ENCODE measurements around the gene GRIK4. TPM values are rescaled to one million over a fixed set of nuclear protein-coding genes. Genes with fewer than 3 reads are reported as not detected.

The GRIK4 gene
- total RNA-seq, 1 donor from 2014 or later = 0.11 TPM

- no peak for DNase-seq
- intact Hi-C loops (cut with DNase I) = no loop called here
- no peak for ATAC-seq (ENCODE audit: poor library complexity)
Observed at GRCh38 chr11:120914021-120914420, 402.5 kb downstream of the GRIK4 start.

GRCh38 chr11:120914601-120915000, 403.1 kb downstream of the GRIK4 start:
- no peak for DNase-seq
- intact Hi-C loops (cut with DNase I) = no loop called here

GRCh38 chr11:120917559-120918239, 406.2 kb downstream of the GRIK4 start:
- ATAC-seq (ENCODE audit: poor library complexity) (no peak), DNase-seq (no peak)
- intact Hi-C loops (cut with DNase I) = no loop called here

More at GRCh38 chr11:120914601-120915000, 403.1 kb downstream of the GRIK4 start:
- ATAC-seq (ENCODE audit: poor library complexity) = no peak

GRCh38 chr11:120918257-120918656, 406.7 kb downstream of the GRIK4 start:
- intact Hi-C loops (cut with DNase I) = no loop called here
- DNase-seq (no peak), ATAC-seq (ENCODE audit: poor library complexity) (no peak)

- ATAC-seq (ENCODE audit: poor library complexity) (no peak), DNase-seq (no peak)
- intact Hi-C loops (cut with DNase I) = no loop called here
Observed at GRCh38 chr11:120919045-120919444, 407.5 kb downstream of the GRIK4 start.

GRCh38 chr11:120919566-120919965, 408.0 kb downstream of the GRIK4 start:
- intact Hi-C loops (cut with DNase I) = no loop called here
- ATAC-seq (ENCODE audit: poor library complexity) = no peak
- DNase-seq = no peak

- DNase-seq = no peak
- ATAC-seq (ENCODE audit: poor library complexity) = no peak
- intact Hi-C loops (cut with DNase I) = no loop called here
Observed at GRCh38 chr11:120923866-120924508, 412.4 kb downstream of the GRIK4 start.

- DNase-seq (no peak), ATAC-seq (ENCODE audit: poor library complexity) (no peak)
- intact Hi-C loops (cut with DNase I) = no loop called here
Observed at GRCh38 chr11:120925944-120926343, 414.4 kb downstream of the GRIK4 start.

- intact Hi-C loops (cut with DNase I) = no loop called here
- DNase-seq (no peak), ATAC-seq (ENCODE audit: poor library complexity) (no peak)
Observed at GRCh38 chr11:120928627-120929026, 417.1 kb downstream of the GRIK4 start.

GRCh38 chr11:120929090-120929489, 417.5 kb downstream of the GRIK4 start:
- ATAC-seq (ENCODE audit: poor library complexity) (no peak), DNase-seq (no peak)
- intact Hi-C loops (cut with DNase I) = no loop called here

- no peak for DNase-seq
- peak; percentile 79 for ATAC-seq (ENCODE audit: poor library complexity)
- intact Hi-C loops (cut with DNase I) = loop anchor here (10.0 kb wide), 1 partner anchor 265 kb away; no protein-coding TSS in a partner anchor
Observed at GRCh38 chr11:120929664-120930154, 418.2 kb downstream of the GRIK4 start.

- no peak for ATAC-seq (ENCODE audit: poor library complexity)
- intact Hi-C loops (cut with DNase I) = loop anchor here (10.0 kb wide), 1 partner anchor 264 kb away; no protein-coding TSS in a partner anchor
- no peak for DNase-seq
Observed at GRCh38 chr11:120931057-120931779, 419.7 kb downstream of the GRIK4 start.

- DNase-seq (no peak), ATAC-seq (ENCODE audit: poor library complexity) (no peak)
- intact Hi-C loops (cut with DNase I) = loop anchor here (10.0 kb wide), 1 partner anchor 262 kb away; no protein-coding TSS in a partner anchor
Observed at GRCh38 chr11:120932305-120932915, 420.9 kb downstream of the GRIK4 start.

GRCh38 chr11:120936356-120936755, 424.8 kb downstream of the GRIK4 start:
- DNase-seq (no peak), ATAC-seq (ENCODE audit: poor library complexity) (no peak)
- intact Hi-C loops (cut with DNase I) = loop anchor here (10.0 kb wide), 1 partner anchor 258 kb away; no protein-coding TSS in a partner anchor

GRCh38 chr11:120937501-120937900, 426.0 kb downstream of the GRIK4 start:
- intact Hi-C loops (cut with DNase I) = loop anchor here (10.0 kb wide), 1 partner anchor 257 kb away; no protein-coding TSS in a partner anchor
- ATAC-seq (ENCODE audit: poor library complexity) = peak; percentile 58
- no peak for DNase-seq

- ATAC-seq (ENCODE audit: poor library complexity) (no peak), DNase-seq (no peak)
- intact Hi-C loops (cut with DNase I) = loop anchor here (10.0 kb wide), 1 partner anchor 257 kb away; no protein-coding TSS in a partner anchor
Observed at GRCh38 chr11:120938260-120938659, 426.7 kb downstream of the GRIK4 start.

- intact Hi-C loops (cut with DNase I) = loop anchor here (10.0 kb wide), 1 partner anchor 174 kb away; no protein-coding TSS in a partner anchor
- DNase-seq (no peak), ATAC-seq (ENCODE audit: poor library complexity) (no peak)
Observed at GRCh38 chr11:120940160-120940848, 428.8 kb downstream of the GRIK4 start.

GRCh38 chr11:120941000-120941399, 429.5 kb downstream of the GRIK4 start:
- DNase-seq = no peak
- intact Hi-C loops (cut with DNase I) = loop anchor here (10.0 kb wide), 1 partner anchor 174 kb away; no protein-coding TSS in a partner anchor
- ATAC-seq (ENCODE audit: poor library complexity) = no peak
